Fibroblast of the aortic adventitia (primary cell): ENCODE measurements around the gene MEOX1. TPM values are rescaled to one million over a fixed set of nuclear protein-coding genes. Genes with fewer than 3 reads are reported as not detected.

Source experiments
- DNase-seq: peaks from one replicate; pipeline ENCODE4 v3.0.0-alpha.2; 2010; ENCODE audit warnings: low read depth
- H3K4me3 ChIP-seq: 2 replicates; pipeline ENCODE4 v1.5.1; 2011; ENCODE audit warnings: low read depth, mild to moderate bottlenecking, control low read depth, low read length, moderate library complexity
- CTCF ChIP-seq: IDR thresholded peaks from 2 replicates; pipeline ENCODE4 v1.5.1; 2011; ENCODE audit warnings: mild to moderate bottlenecking, low read length, control low read depth, inconsistent platforms; ENCODE audit not compliant: insufficient read depth
- total RNA-seq: library from RNA; depleted of rRNA; stranded (reverse); fragments of >200 nt; gene quantifications from 2 replicates; pipeline ENCODE4 v1.2.3, GENCODE V29; 2012; ENCODE audit warnings: low replicate concordance

The MEOX1 gene
- total RNA-seq, 1 donor = not detected

- no peak for TF ChIP-seq CTCF
- H3K4me3 ChIP-seq = no peak overlapping the region
- no peak for DNase-seq
Observed at GRCh38 chr17:43636426-43636825, 25.3 kb downstream of the MEOX1 start.

- H3K4me3 ChIP-seq = no peak overlapping the region
- peak; percentile 70 for DNase-seq
- no peak for TF ChIP-seq CTCF
Observed at GRCh38 chr17:43634591-43635125, 27.1 kb downstream of the MEOX1 start.

- no peak for TF ChIP-seq CTCF
- no peak overlapping the region for H3K4me3 ChIP-seq
- no peak for DNase-seq
Observed at GRCh38 chr17:43632221-43632620, 29.5 kb downstream of the MEOX1 start.

- H3K4me3 ChIP-seq = no peak overlapping the region
- DNase-seq = no peak
- TF ChIP-seq CTCF = no peak
Observed at GRCh38 chr17:43631429-43631828, 30.3 kb downstream of the MEOX1 start.

DNA sequence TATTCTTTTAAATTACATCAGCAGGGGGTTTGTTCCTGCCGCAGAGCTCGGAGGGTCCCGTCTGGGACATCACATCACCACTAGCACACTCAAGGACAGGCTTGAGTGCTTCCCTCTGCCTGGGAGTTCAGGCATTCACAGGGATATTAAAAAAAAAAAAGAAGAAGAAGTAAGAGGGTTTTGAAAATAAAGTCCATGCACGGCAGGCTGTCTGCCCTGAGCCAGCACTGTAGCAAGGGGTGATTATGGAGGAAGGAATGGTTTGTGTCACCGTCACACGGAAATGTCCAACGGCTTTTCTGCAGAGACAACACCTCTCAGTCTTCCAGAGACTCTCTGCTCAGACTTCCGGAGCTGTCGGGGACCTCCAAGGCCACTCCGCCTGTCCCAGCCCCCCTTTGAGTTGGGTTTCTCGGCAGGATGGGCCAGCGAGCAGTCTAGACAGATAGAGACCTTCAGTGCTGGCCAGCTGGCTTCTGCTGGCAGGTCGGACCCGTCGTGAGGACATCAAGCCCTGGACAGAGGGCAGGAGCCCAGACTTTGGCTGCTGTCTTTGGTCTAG lies 33.6 kb downstream of the MEOX1 start:
- no peak for TF ChIP-seq CTCF
- DNase-seq = peak; percentile 63
- H3K4me3 ChIP-seq = no peak overlapping the region

- H3K4me3 ChIP-seq = no peak overlapping the region
- no peak for TF ChIP-seq CTCF
- DNase-seq = no peak
Observed at GRCh38 chr17:43627653-43628052, 34.1 kb downstream of the MEOX1 start.

GRCh38 chr17:43626023-43626422 lies 35.7 kb downstream of the MEOX1 start:
- no peak for DNase-seq
- no peak for TF ChIP-seq CTCF
- no peak overlapping the region for H3K4me3 ChIP-seq
